ENCODE results near the gene ARMC3. TPM values are rescaled to one million over a fixed set of nuclear protein-coding genes. Genes with fewer than 3 reads are reported as not detected.
"Not testable (repeated sequence)": the region's sequence is repeated elsewhere in the genome, so short reads cannot be mapped to it uniquely, and the experiment has no call there.

The ARMC3 gene
- total RNA-seq, 1 experiment from 2014 or later, result 0.32 TPM

GRCh38 chr10:23055424-23056185, 127.8 kb downstream of the ARMC3 start:
- no peak for DNase-seq (ENCODE audit: low read depth, low spot score)
- in situ Hi-C loops (cut with HindIII; ENCODE audit: low pct_unique_long_range_greater_than_20kb, low sequenced_read_pairs), result no loop called here

GRCh38 chr10:23056186-23056579, 128.3 kb downstream of the ARMC3 start:
- in situ Hi-C loops (cut with HindIII; ENCODE audit: low pct_unique_long_range_greater_than_20kb, low sequenced_read_pairs), result no loop called here
- DNase-seq (ENCODE audit: low read depth, low spot score), result no peak

DNA sequence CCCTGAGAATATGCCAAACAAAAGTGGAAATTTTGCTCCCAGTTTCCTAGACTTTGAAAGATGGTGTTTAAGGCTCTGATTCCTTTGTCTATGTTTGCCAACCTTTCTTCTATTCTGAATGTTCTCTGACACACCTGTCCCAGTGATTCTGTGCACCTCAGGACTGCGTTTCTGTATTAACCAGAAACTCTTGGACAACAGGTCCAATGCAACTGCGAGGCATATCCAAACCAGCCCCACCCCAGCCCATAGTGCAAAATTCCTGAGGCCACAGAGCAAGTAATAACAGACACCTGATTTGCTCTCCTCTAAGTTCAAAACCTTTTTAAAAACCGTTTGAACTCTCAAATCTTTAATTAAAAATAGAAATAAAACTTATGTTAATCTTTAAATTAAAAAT, 130.5 kb downstream of the ARMC3 start:
- in situ Hi-C loops (cut with HindIII; ENCODE audit: low pct_unique_long_range_greater_than_20kb, low sequenced_read_pairs), result no loop called here

GRCh38 chr10:23060918-23061317, 133.1 kb downstream of the ARMC3 start:
- in situ Hi-C loops (cut with HindIII; ENCODE audit: low pct_unique_long_range_greater_than_20kb, low sequenced_read_pairs), result no loop called here
- DNase-seq (ENCODE audit: low read depth, low spot score), result no peak

More for the DNA sequence above, 130.5 kb downstream of the ARMC3 start:
- no peak for DNase-seq (ENCODE audit: low read depth, low spot score)

GRCh38 chr10:23063045-23063972, 135.5 kb downstream of the ARMC3 start:
- in situ Hi-C loops (cut with HindIII; ENCODE audit: low pct_unique_long_range_greater_than_20kb, low sequenced_read_pairs), result no loop called here

GRCh38 chr10:23063973-23064812, 136.3 kb downstream of the ARMC3 start:
- in situ Hi-C loops (cut with HindIII; ENCODE audit: low pct_unique_long_range_greater_than_20kb, low sequenced_read_pairs), result no loop called here
- no peak for DNase-seq (ENCODE audit: low read depth, low spot score)

More at GRCh38 chr10:23063045-23063972, 135.5 kb downstream of the ARMC3 start:
- no peak for DNase-seq (ENCODE audit: low read depth, low spot score)

DNA sequence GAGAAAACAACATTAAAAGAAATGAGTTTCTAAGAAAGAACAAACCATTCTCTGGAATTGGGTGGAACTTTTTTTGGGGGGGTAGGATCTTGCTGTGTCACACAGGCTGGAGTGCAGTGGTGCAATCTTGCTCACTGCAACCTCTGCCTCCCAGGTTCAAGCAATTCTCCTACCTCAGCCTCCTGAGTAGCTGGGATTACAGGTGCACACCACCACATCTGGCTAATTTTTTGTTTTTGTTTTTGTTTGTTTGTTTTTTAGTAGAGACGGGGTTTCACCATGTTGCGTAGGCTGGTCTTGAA, 136.9 kb downstream of the ARMC3 start:
- DNase-seq (ENCODE audit: low read depth, low spot score); in situ Hi-C loops (cut with HindIII; ENCODE audit: low pct_unique_long_range_greater_than_20kb, low sequenced_read_pairs): not testable (repeated sequence)

GRCh38 chr10:23065181-23065948, 137.5 kb downstream of the ARMC3 start:
- DNase-seq (ENCODE audit: low read depth, low spot score), result peak; percentile 40
- in situ Hi-C loops (cut with HindIII; ENCODE audit: low pct_unique_long_range_greater_than_20kb, low sequenced_read_pairs), result no loop called here

DNA sequence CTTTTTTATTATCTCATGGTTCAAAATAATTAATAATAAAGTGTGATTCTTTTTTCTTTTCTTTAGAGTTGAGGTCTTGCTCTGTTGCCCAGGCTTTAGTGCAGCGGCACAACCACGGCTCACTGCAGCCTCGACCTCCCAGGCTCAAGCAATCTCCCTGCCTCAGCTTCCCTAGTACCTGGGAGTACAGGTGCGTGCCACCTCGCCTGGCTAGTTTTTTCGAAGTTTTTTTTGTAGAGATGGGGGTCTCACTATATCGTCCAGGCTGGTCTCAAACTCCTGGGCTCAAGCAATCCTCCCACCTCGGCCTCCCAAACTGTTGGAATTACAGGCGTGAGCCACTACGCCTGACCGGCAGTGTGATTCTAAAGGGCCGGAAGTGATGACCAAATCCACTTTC, 139.5 kb downstream of the ARMC3 start:
- no peak for DNase-seq (ENCODE audit: low read depth, low spot score)
- in situ Hi-C loops (cut with HindIII; ENCODE audit: low pct_unique_long_range_greater_than_20kb, low sequenced_read_pairs), result no loop called here

DNA sequence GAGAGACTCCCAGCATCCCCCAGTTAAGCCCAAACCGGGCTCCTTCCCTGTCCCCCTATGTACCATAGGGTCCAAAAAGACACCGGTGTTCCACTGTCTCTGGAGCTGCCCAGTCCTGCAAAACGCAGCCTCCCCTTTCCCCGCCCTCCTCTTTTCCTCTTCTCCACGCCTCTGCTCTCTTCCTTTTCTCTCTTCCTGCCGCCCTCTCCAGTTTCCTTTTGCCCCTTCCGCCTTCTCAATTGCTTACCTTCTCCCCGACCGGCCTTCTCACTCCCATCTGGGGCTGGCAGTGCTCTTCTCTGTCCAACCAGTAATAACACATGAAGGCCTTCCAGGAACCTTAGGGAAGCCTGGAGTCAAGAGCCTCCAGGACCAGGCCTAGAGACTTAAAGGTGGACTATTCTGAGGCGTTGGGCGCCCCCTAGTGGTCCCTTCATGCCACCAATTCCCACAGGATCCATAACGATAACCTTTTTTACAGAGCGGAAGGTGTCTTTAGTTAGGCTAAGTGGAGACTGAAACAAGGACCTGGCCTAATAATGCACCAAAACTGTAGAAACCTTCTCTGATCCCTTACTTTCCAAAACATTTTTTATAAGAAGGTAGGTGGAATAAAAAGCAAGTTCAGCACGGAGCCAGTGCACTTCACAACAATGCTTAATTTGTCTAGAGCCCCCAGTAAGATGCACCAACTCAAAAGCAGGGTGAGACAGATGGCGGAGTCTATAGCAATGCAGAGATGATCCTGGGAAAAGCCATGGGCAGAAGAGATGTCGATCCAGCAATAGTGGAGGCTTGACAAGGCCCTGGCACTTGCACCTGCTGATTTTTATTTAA, 140.3 kb downstream of the ARMC3 start:
- in situ Hi-C loops (cut with HindIII; ENCODE audit: low pct_unique_long_range_greater_than_20kb, low sequenced_read_pairs), result no loop called here

DNA sequence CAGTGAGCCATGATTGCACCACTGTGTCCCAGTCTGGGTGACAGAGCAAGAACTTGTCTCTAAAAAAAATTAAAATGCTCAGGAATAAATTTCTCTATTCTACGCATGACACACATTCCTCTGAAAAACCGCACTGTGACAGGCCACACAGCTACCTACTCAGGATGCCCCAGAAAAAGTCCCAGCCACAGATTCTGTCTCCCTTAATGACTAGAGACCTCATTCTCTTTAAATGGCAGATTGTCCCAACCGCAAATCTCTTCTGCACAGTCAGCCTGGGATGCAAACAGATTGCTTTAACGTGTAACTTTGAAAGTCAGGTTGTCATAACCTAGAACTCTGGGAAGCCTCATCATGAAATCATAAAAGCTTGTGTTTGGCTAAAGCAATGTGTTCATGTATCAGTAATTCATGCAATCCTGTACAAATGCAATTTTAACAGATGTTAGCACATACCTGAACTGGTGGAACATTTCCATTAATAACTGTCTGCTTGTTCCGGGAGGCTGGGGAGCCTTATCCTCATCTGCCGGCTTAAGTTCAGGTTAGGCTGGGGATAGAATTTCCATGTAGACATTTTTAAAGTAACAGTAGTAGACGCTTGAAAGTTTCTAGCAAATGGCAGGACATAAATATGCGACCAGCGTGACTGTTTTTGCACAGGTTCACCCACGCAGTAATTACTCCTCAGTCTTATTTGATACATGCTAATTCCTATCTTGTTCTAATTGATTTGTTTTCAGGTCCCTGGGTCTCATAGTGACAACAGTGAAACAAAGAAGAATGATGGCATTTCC, 141.4 kb downstream of the ARMC3 start:
- in situ Hi-C loops (cut with HindIII; ENCODE audit: low pct_unique_long_range_greater_than_20kb, low sequenced_read_pairs), result no loop called here
- no peak for DNase-seq (ENCODE audit: low read depth, low spot score)

More for the DNA sequence above, 140.3 kb downstream of the ARMC3 start:
- peak; percentile 85 for DNase-seq (ENCODE audit: low read depth, low spot score)

GRCh38 chr10:23070092-23070912, 142.4 kb downstream of the ARMC3 start:
- DNase-seq (ENCODE audit: low read depth, low spot score); in situ Hi-C loops (cut with HindIII; ENCODE audit: low pct_unique_long_range_greater_than_20kb, low sequenced_read_pairs): not testable (repeated sequence)

- no peak for DNase-seq (ENCODE audit: low read depth, low spot score)
- in situ Hi-C loops (cut with HindIII; ENCODE audit: low pct_unique_long_range_greater_than_20kb, low sequenced_read_pairs), result no loop called here
Measured at GRCh38 chr10:23070913-23071218, 143.0 kb downstream of the ARMC3 start.

DNA sequence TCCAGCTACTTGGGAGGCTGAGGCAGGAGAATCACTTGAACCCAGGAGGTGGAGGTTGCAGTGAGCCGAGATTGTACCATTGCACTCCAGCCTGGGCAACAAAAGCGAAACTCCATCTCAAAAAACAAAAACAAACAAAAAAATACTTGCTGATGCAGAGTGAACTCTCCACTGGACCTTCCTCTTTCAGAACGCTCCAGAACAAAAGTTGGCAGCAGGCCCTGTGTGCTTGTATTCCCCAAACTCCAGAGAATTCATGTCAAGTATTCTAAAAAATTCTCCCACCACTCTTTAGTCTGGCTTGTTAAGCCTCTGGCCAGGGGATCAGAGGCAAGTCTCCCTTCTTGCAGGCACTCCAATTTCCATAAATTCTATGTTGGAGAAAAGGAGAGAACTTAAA, 144.7 kb downstream of the ARMC3 start:
- in situ Hi-C loops (cut with HindIII; ENCODE audit: low pct_unique_long_range_greater_than_20kb, low sequenced_read_pairs); DNase-seq (ENCODE audit: low read depth, low spot score): not testable (repeated sequence)

GRCh38 chr10:23073527-23073926, 145.7 kb downstream of the ARMC3 start:
- in situ Hi-C loops (cut with HindIII; ENCODE audit: low pct_unique_long_range_greater_than_20kb, low sequenced_read_pairs), result no loop called here
- no peak for DNase-seq (ENCODE audit: low read depth, low spot score)
